ENCODE data around the gene ITGA6. TPM values are rescaled to one million over a fixed set of nuclear protein-coding genes. Genes with fewer than 3 reads are reported as not detected.

Gene ITGA6
- total RNA-seq, 1 experiment from 2014 or later, result 78.3 TPM

DNA sequence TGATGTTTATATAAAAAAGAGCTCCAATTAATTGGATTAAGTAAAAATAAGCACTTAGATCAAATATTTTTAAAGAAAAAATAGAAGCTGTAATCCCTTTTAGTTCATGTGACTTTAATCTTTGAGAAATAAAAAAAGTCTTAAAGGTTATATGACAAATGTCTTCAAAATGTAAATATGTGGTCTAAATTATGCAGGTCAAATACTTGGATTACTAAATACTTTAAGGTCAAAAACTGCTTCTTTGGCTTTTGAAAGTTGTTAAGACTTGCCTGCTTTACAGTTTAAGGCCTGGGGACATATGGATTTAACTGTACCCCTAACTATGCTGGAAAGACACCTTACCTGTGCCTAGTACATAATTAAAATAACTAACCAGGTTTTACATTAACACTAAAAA is 113.0 kb downstream of the ITGA6 start:
- H2BK5ac ChIP-seq (ENCODE audit: insufficient read length, low read length), result no peak overlapping the region
- no peak for DNase-seq
- no peaks in the 10 kb centered on the region for H3K79me2 ChIP-seq (ENCODE audit: insufficient read depth, low read length)
- H3K27ac ChIP-seq (ENCODE audit: insufficient read length, low read depth, low read length), result no peak overlapping the region
- H3K4me3 Mint-ChIP-seq, result no peak overlapping the region
- H3K23ac ChIP-seq (ENCODE audit: insufficient read length, low read depth, low read length), result no peak overlapping the region
- H2BK15ac ChIP-seq (ENCODE audit: low read depth, low read length), result no peak overlapping the region
- no peak overlapping the region for H2BK20ac ChIP-seq (ENCODE audit: low read depth, low read length, poor library complexity, severe bottlenecking)
- 0 out of 2 replicates have a peak, but pooled peaks cover 3% of the 10 kb centered on the region for H3K4me1 ChIP-seq (ENCODE audit: insufficient read depth, low read length)
- H4K20me1 ChIP-seq (ENCODE audit: control insufficient read depth, insufficient read depth, insufficient read length), result no peaks in the 10 kb centered on the region
- no peak overlapping the region for H3K4ac ChIP-seq (ENCODE audit: low read depth, low read length)
- no peak overlapping the region for H2AK5ac ChIP-seq (ENCODE audit: insufficient read length, low read length)
- H3K23me2 ChIP-seq (ENCODE audit: insufficient read length, low read depth, low read length, poor library complexity, severe bottlenecking), result no peaks in the 10 kb centered on the region
- peaks cover 70 to 89% (median 84%) of the 10 kb centered on the region in 3 experiments for H3K36me3 Mint-ChIP-seq (ENCODE audit: insufficient read depth in 1 of 3, low read depth in 3 of 3)
- H3K4me1 Mint-ChIP-seq, result peaks cover 6% of the 10 kb centered on the region in 2 experiments
- H4K91ac ChIP-seq (ENCODE audit: insufficient read length, low read depth, low read length), result no peak overlapping the region
- no peaks in the 10 kb centered on the region for H3K27me3 ChIP-seq (ENCODE audit: insufficient read depth, low read length)
- no peak overlapping the region for H3K18ac ChIP-seq (ENCODE audit: insufficient read length, low read depth, low read length)
- no peak overlapping the region for H2BK12ac ChIP-seq (ENCODE audit: insufficient read length, low read depth, low read length)
- H3K27ac Mint-ChIP-seq, result no peak overlapping the region
- no peaks in the 10 kb centered on the region for H3K79me1 ChIP-seq (ENCODE audit: insufficient read depth, low read depth, low read length, poor library complexity, severe bottlenecking)
- peaks cover 83 to 86% of the 10 kb centered on the region in 2 experiments for H3K9me3 Mint-ChIP-seq
- H2BK120ac ChIP-seq (ENCODE audit: low read depth, low read length, poor library complexity, severe bottlenecking), result no peak overlapping the region
- no peak overlapping the region for H3K56ac ChIP-seq (ENCODE audit: insufficient read length, low read depth, low read length)
- peaks cover 4% of the 10 kb centered on the region for H3K27me3 Mint-ChIP-seq (ENCODE audit: low read depth)
- no peak overlapping the region for H3K4me2 ChIP-seq (ENCODE audit: insufficient read depth, insufficient read length, low read length)
- no peak overlapping the region for H4K5ac ChIP-seq (ENCODE audit: insufficient read length, low read depth, low read length)
- no peak overlapping the region for H3T11ph ChIP-seq (ENCODE audit: low read length)
- no peak overlapping the region for H3K14ac ChIP-seq (ENCODE audit: insufficient read depth, low read length)
- peaks cover 25% of the 10 kb centered on the region for H3K9me3 ChIP-seq (ENCODE audit: control insufficient read depth, low read depth, low read length)
- H3K9ac ChIP-seq (ENCODE audit: extremely low read depth, insufficient read length, low read length), result no peak overlapping the region
- no peak overlapping the region for H2AFZ ChIP-seq (ENCODE audit: low read length)
- no peak overlapping the region for H4K8ac ChIP-seq (replicated peaks; ENCODE audit: insufficient read length, low read depth, low read length)
- TF ChIP-seq, protein P1, sequence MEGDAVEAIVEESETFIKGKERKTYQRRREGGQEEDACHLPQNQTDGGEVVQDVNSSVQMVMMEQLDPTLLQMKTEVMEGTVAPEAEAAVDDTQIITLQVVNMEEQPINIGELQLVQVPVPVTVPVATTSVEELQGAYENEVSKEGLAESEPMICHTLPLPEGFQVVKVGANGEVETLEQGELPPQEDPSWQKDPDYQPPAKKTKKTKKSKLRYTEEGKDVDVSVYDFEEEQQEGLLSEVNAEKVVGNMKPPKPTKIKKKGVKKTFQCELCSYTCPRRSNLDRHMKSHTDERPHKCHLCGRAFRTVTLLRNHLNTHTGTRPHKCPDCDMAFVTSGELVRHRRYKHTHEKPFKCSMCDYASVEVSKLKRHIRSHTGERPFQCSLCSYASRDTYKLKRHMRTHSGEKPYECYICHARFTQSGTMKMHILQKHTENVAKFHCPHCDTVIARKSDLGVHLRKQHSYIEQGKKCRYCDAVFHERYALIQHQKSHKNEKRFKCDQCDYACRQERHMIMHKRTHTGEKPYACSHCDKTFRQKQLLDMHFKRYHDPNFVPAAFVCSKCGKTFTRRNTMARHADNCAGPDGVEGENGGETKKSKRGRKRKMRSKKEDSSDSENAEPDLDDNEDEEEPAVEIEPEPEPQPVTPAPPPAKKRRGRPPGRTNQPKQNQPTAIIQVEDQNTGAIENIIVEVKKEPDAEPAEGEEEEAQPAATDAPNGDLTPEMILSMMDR (conservative IDR thresholded peaks at IDR 0.05), result no peak

Measured in H9 (cell line).